Endometrial microvascular endothelial cells (primary cell): Measurements from ENCODE around the gene FUZ. TPM values are rescaled to one million over a fixed set of nuclear protein-coding genes. Genes with fewer than 3 reads are reported as not detected.

Experiments
- in situ Hi-C: cut with HindIII; loops from 2 replicates; pipeline ENCODE4 v1.10.0; 2017; ENCODE audit warnings: low sequenced_read_pairs, low pct_unique_long_range_greater_than_20kb; ENCODE audit errors: inconsistent ontology term
- total RNA-seq: library from RNA; depleted of rRNA; stranded (reverse); fragments of >200 nt; gene quantifications from one replicate; pipeline ENCODE4 v1.2.3, GENCODE V29; 2015; ENCODE audit errors: inconsistent ontology term

Gene FUZ
- total RNA-seq, 1 donor from 2014 or later: 10.6 TPM

- in situ Hi-C loops: no loop called here
These were observed 20.1 kb downstream of the FUZ start for GRCh38 chr19:49792829-49793560.

- in situ Hi-C loops: no loop called here
These were observed 21.2 kb downstream of the FUZ start for GRCh38 chr19:49791776-49792445.

GRCh38 chr19:49790866-49791265, 22.2 kb downstream of the FUZ start:
- in situ Hi-C loops: no loop called here

- in situ Hi-C loops: no loop called here
These were observed 24.2 kb downstream of the FUZ start for GRCh38 chr19:49788857-49789256.

- in situ Hi-C loops: no loop called here
These were observed 25.3 kb downstream of the FUZ start for GRCh38 chr19:49787746-49788145.

- in situ Hi-C loops: no loop called here
These were observed 26.7 kb downstream of the FUZ start for GRCh38 chr19:49786376-49786820.

GRCh38 chr19:49782515-49782914, 30.6 kb downstream of the FUZ start:
- in situ Hi-C loops: no loop called here

GRCh38 chr19:49781394-49781793, 31.7 kb downstream of the FUZ start:
- in situ Hi-C loops: no loop called here

GRCh38 chr19:49780861-49781260, 32.2 kb downstream of the FUZ start:
- in situ Hi-C loops: no loop called here

GRCh38 chr19:49779731-49780555, 33.1 kb downstream of the FUZ start:
- in situ Hi-C loops: no loop called here

GRCh38 chr19:49776371-49776764, 36.7 kb downstream of the FUZ start:
- in situ Hi-C loops: no loop called here

- in situ Hi-C loops: no loop called here
These were observed 37.2 kb downstream of the FUZ start for GRCh38 chr19:49775742-49776370.

- in situ Hi-C loops: no loop called here
These were observed 38.1 kb downstream of the FUZ start for GRCh38 chr19:49774969-49775368.

GRCh38 chr19:49773663-49774350, 39.3 kb downstream of the FUZ start:
- in situ Hi-C loops: no loop called here

- in situ Hi-C loops: no loop called here
These were observed 40.2 kb downstream of the FUZ start for GRCh38 chr19:49772850-49773432.

- in situ Hi-C loops: no loop called here
These were observed 41.4 kb downstream of the FUZ start for GRCh38 chr19:49771674-49772139.

- in situ Hi-C loops: no loop called here
These were observed 42.6 kb downstream of the FUZ start for GRCh38 chr19:49770529-49770928.

GRCh38 chr19:49767967-49768581, 45.0 kb downstream of the FUZ start:
- in situ Hi-C loops: no loop called here
